Mucosa of gallbladder (tissue), 1 donor: ENCODE measurements around the gene MAU2. TPM values are rescaled to one million over a fixed set of nuclear protein-coding genes. Genes with fewer than 3 reads are reported as not detected.
"Not testable (repeated sequence)": the region's sequence is repeated elsewhere in the genome, so short reads cannot be mapped to it uniquely, and the experiment has no call there.

Experiments used
- DNase-seq: peaks from one replicate; pipeline ENCODE4 v3.0.0-alpha.2; 2020; ENCODE audit warnings: low spot score
- total RNA-seq: library from RNA; stranded (reverse); gene quantifications from one replicate; pipeline ENCODE4 v1.2.1, GENCODE V29; 2021
- donor health status: DM: no; HTN: no; CAD: no.

Gene MAU2
- total RNA-seq, 1 donor from 2014 or later, result 70.1 TPM

GRCh38 chr19:19345970-19346369, 25.3 kb downstream of the MAU2 start:
- no peak for DNase-seq

GRCh38 chr19:19347401-19348110, 26.9 kb downstream of the MAU2 start:
- no peak for DNase-seq

GRCh38 chr19:19348266-19348665, 27.6 kb downstream of the MAU2 start:
- DNase-seq, result no peak

GRCh38 chr19:19349365-19349764, 28.7 kb downstream of the MAU2 start:
- DNase-seq, result no peak

- not testable (repeated sequence) for DNase-seq
Measured at GRCh38 chr19:19350756-19351155, 30.1 kb downstream of the MAU2 start.

- DNase-seq, result no peak
Measured at GRCh38 chr19:19352823-19353222, 32.2 kb downstream of the MAU2 start.

- no peak for DNase-seq
Measured at GRCh38 chr19:19354007-19354406, 33.4 kb downstream of the MAU2 start.

DNA sequence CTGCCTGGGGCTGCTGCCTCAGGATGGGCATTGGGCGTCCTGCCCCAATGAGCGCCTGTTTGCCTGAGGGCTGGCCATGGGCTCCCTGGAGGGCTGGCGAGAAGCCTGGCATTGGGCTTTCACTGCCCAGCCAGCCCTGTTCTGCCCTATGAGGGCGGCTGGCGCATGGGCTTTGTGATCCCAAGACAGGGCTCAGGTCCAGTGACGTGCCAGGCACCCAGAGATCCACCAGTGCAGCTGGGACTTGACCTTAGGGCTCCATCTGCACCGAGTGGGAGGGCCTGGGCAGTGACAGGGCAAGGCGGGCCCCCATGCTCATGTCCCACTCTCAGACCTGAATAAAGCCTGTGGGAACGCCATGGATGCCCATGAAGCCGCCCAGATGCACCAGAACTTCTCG, 34.3 kb downstream of the MAU2 start:
- DNase-seq, result no peak

DNA sequence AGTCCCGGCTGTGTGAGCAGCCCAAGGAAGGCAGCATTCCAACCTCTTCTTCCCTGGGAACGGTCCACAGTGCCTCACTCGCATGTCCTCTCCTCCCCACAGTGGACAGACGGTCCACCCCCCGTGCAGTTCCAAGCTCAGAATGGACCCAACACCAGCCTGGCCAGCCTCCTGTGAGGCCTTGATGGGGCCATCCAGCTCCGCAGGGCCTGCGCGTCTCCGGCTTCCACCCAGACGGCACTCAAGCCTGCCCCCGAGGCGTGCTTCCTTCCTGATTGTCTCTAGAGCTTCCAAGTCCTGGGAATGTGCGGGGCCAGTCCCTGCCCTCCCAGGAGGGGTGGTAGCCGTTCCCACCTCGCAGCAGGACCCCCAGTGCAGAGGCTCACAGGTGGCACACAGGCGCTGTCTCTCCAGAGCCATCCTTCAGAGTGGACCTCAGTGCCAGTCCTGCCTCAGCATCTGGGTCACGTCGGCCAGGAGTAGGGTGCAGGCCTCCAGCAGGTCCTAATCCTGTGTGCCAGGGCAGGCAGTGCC, 35.0 kb downstream of the MAU2 start:
- DNase-seq, result no peak

DNA sequence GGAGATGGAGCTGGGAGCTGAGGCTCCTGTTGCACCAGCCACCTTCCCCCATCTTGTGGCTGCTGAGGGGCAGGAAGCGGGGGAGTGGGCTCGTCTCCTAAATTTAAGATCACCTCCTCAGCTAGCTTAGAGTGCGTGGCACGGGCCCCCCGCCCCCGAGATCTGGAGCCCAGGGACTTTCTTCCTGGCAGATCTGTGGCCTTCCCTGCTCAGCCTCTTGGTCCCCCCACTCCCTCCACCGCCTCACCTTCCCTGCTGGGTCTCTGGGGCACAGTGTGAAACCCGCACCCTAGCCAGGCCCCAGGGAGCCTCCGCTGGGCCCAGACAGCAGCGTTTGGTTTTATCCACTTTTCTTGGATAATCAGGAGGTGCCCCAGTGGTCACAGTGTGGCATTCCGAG, 35.9 kb downstream of the MAU2 start:
- DNase-seq, result no peak

DNA sequence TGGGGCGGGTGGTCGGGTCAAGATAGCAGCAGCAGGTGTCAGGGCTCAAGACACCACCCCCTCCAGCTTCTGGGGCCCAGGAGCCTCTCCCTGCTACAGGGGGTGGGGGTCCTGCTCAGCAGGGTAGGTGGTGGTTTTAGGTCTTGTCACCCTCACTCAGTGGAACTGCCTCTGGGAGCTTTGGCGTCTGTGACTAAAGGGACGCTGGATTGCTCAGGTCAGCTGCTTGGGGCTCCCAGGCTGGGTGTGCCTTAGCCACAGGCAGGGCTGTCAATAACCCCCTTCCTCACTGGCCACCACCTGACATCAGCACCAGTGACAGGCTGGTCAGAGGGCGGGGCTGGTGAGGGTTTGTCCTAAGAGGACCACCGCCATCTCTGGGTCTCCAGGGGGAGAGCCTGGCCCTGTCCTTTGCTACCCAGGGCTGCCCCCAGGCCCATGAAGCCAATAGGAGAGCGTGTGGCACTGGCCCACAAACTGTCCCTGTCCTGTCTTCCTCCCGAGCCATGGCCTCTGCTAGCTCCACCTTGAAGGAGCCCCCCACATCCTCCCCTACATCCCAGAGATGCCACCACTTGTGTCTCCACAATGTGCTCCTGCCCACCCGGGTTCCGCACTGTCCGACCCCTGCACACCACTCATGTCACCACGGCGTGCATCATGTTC, 36.4 kb downstream of the MAU2 start:
- DNase-seq, result no peak

DNA sequence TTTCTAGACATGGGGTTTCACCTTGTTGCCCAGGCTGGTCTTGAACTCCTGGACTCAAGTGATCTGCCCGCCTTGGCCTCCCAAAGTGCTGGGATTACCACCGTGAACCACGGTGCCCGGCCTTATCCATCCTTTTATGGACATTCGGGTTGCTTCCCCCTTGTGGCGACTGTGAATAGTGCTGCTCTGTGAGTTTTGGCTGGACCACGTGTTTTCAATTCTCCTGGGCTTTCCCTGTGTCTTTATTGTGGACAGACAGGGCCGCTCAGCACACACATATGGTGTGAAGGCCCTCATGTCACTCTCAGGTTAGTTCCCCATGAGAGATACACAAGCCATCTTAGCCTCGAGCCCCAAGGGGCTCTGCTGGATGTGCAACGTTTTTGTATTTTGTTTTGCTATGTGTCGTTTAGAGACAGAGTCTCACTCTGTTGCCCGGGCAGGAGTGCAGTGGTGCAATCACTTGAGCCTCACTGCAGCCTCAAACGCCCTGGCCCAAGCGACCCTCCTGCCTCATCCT, 40.5 kb downstream of the MAU2 start:
- peak; percentile 79 for DNase-seq

GRCh38 chr19:19362075-19362474, 41.4 kb downstream of the MAU2 start:
- DNase-seq, result no peak

DNA sequence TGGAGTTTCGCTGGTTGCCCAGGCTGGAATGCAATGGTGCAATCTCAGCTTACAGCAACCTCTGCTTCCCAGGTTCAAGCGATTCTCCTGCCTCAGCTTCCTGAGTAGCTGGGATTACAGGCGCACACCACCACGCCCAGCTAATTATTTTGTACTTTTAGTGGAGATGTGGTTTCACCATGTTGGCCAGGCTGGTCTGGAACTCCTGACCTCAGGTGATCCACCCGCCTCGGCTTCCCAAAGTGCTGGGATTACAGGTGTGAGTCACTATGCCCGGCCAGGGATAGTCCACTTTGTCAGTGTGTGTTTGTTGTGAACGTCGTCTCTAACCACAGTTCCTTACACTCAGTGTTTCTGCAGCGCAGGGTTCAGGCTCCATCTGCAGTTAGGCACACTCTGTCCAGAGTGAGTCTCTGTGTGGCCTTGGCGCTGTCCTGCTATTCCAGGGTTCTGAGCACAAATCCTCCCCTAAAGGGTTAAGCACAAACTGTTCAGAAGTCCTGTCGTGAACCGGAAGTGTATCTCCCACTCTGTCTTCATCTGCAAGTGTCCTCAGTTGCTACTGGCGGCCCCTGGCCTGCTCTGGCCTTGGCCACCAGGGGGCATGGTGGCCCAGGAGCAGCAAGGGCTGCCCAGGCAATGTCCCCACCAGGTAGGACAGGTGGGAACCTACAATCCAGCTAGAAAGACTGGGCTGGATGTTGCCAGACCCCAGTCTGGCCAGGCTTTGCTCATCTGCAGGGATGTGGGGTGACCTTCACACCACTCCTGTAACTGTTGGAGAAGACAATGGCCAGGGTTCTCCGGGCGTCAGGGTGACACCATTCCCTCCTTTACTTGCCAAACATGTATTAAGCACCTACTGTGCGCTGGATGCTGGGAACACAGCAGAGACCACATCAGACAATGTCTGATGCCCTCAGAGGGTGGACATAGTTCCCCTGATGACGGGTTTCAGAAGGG, 46.1 kb downstream of the MAU2 start:
- peak; percentile 70 for DNase-seq

DNA sequence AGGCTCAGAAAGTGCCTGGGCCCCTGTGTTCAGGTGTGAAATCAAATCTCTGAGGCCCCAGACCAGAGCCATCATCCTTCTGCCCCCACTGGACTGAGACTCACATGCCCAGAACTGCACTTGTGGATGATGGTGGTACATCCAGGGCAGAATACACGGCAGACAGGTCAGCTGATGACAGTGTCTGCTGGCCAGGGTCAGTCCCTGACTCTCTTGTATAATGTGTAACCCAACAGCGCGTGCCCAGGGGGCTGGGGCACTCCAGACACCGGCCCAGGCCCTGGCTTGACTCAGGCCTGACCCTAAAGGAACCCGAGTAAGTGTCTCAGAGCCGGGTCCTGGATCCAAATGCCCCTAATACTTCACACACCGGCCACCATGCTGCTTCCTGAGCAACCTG, 47.5 kb downstream of the MAU2 start:
- DNase-seq, result no peak

DNA sequence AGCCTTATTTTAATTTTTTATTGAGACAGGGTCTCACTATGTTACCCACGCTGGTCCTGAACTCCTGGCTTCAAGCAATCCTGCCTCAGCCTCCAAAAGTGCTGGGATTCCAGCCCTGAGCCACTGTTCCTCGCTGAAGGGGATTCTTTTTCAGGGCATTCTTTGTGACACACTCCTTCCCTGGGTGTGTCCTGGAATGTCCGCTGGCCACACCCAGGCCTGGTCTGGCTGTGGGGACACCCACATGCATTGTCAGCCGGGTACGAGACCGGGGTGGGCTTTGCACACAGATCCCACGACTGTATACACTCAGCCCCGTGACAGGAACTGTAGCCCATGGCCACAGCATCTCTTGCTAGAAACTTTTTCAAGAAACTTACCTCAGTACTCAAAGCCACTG, 50.4 kb downstream of the MAU2 start:
- DNase-seq, result no peak

DNA sequence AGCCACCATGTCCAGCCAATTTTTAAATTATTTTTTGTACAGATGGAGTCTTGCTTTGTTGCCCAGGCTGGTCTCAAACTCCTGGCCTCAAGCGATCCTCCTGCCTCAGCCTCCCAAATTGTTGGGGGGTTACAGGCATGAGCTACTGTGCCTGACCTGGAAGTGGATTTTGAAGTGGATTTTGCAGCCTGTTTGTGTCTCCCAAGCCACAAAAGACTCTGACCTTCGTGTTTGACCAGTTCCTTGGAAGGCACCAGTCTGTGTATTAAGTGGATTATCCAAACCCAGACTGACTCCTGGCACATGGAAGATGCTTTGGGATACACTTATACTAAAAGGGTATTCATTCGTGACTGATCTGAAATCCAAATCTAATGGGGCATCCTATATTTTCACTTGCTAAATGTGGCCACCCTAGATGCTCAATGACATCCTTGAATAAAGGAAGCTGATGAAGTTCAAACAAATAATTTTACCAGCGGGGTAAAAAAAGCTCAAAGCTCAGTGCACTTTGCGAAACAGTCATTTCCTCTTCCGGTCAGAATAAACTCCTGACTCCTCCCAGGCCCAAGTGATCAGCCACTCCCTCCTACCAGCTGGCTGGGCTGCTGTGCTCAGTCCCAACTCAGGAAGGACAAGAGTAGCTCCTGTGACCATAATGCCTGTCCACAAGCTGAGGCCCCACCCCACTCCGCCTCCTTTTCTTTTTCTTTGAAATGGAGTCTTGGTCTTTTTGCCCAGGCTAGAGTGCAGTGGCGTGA, 52.2 kb downstream of the MAU2 start:
- peak; percentile 69 for DNase-seq

GRCh38 chr19:19379527-19379926, 58.9 kb downstream of the MAU2 start:
- no peak for DNase-seq

DNA sequence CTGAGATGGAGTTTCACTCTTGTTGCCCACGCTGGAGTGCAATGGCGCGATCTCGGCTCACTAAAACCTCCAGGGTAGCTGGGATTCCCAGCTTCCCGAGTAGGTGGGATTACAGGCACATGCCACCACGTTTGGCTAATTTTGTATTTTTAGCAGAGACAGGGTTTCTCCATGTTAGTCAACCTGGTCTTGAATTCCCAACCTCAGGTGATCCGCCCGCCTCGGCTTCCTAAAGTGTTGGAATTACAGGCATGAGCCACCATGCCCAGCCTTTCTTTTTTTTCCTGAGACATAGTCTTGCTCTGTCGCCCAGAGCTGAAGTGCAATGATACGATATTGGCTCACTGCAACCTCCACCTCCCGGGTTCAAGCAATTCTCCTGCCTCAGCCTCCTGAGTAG, 59.7 kb downstream of the MAU2 start:
- DNase-seq, result not testable (repeated sequence)

- DNase-seq, result peak; percentile 26
Measured at GRCh38 chr19:19381007-19381926, 60.6 kb downstream of the MAU2 start.
